GM19463 (cell line): Measurements from ENCODE around the gene POLR2L.

Experiments used
- ATAC-seq: cut with Tn5 transposase; IDR thresholded peaks from one replicate; pipeline ENCODE4 v1.9.1; 2021; ENCODE audit warnings: mild to moderate bottlenecking, moderate library complexity; ENCODE audit not compliant: unreplicated experiment

POLR2L gene

DNA sequence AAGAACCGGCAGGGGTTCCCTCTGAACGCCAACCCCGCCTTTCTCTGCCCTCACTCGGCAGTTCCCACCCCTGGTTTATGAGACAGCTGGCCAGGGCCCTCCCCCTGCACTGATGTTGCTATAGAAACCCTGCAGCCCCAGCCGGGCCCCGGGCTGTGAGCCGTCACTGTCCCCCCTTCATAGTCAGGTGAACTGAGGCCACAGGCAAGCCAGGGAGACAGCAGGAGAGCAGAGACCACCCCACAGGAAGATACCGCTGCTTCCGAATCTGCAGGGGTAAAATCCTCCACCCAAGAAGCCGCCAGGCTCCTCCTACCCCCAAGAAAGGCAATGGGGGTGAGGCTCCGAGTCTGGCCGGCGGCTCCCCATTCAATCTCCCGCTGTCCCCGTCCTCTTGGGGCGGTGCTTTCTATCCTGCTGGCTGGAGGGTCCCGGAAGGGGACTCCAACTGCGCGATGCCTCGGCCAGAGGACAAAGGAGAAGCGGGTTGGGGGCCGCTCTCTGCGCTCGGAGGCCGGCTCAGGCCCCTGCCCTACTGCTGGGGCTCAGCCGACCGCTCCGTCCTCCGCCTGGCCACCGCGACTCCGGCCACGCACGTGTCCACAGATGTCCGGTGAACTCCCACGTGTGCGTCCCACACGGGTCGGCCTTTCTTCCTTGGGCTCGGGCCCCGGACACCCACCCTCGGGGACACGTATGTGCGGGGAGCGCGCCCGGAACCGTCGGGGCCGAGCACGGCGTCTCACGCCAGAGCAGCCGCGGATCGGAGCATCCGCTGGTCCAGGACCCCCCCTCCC is 44.8 kb downstream of the POLR2L start:
- peak; percentile 36 for ATAC-seq

DNA sequence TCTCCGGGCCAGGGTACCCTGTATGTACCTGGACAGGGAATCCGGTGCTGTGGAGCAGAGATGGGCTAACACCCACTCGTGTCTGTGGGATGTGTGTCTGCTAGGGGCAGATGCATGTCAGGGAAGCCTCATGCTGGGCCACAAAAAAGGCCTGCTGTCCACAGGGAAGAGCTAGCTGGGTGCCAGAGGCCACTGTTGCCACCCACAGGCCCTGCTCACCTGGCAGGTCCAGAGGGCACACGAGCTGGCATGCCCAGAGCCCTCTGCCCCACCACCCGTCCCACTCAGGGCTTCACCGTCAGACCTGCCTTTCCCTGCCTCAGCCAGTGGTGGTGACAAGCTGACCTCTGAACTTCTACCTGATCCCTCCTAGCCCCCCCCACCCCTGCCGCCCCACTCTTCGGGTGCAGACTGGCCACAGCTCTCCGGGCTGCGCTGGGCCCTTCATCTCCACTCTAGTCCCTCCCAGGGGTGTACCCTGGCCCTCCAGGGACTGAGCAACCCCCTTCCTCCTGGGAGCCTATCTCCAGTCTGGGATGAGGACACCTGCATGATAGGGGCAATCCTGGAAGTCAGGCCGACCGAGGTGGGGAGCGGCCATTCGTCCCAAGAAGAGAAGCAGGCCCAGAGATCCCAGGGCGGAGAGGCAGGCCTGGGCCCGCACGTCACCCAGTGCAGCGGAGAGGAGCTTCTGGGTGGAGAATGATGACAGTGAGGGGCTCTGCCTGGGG is 45.6 kb downstream of the POLR2L start:
- ATAC-seq: no peak

DNA sequence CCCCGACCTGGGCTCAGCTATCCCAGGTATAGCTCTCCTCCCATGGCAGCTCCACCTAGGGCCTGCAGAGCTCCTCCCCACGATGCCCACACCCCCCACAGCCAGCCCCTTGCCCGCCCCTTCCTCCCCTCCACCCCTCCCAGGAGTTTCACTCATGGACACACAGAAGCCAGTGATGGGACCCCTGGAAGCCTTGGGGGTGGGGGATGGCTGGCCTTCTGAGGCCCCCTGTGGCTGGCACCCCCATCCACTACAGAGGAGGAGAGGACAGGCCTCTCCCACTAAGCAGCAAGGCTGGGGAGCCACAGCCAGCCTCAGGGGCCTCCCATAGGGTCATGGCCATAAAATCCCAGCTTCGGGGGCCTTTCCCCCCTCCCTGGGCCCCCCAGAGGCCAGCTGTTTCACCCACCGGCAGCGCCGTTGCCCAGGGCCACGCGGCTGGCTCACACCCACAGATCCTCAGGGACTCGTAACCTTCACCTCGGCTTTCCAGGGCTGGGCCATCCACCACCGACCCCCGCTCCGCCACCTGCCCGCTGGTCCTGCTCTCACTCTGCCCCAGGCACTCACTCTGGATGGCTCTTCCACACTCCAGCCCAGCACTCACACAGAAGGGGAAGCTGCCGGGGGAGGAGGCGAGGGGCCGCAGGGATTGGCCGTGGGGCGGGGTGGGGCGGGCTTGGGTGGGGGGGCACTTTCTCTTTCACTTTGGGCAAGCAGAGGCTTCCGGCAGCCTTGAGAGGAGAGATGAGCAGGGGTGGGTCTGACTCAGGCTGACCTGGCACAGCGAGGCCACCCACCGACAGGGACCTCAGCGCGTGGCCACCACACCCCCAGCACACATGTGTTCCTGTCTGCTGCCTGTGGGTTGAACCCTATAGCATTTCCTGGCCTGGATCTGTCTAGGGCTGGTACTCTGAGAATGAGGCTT is 46.4 kb downstream of the POLR2L start:
- no peak for ATAC-seq

DNA sequence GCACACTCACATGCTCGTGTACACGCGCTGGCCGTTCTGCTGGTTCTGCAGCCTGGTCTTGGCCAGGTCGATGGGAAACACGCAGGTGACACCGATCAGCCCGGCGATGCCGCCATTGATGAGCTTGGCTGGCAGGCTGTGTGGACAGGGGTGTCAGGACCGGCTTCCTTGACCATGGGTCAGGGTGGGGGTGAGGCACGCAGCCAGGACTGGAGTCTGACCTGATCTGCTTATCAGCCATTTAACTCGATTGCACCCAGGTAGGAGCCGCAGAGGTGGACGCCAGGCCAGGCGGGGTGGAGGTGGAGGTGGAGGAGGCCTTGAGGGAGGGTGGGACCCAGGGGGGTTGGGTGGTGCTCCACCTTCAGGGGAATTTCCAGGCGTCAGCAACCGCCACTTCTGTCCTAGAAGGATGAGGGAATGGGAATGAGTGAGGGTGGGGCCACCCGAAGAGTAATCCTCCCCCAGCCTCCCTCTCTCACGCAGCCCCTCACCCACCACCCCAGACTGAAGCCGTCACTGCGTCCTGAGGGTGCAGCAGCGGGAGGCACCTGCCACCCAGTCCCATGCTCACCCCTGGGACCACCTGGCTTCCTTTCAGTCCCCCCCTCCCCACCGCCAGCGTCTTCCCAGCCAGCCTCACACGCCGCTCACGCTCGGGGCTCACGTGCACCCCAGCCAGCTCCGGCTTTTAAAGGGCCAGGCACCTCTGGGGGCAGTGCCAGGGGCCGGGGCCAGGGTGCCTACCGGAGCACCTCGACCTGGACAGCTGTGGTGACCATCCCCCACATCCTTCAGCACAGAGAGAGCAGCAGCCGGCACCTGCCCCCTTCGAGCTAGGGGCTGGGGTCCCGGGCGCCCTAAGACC is 47.3 kb downstream of the POLR2L start:
- no peak for ATAC-seq

DNA sequence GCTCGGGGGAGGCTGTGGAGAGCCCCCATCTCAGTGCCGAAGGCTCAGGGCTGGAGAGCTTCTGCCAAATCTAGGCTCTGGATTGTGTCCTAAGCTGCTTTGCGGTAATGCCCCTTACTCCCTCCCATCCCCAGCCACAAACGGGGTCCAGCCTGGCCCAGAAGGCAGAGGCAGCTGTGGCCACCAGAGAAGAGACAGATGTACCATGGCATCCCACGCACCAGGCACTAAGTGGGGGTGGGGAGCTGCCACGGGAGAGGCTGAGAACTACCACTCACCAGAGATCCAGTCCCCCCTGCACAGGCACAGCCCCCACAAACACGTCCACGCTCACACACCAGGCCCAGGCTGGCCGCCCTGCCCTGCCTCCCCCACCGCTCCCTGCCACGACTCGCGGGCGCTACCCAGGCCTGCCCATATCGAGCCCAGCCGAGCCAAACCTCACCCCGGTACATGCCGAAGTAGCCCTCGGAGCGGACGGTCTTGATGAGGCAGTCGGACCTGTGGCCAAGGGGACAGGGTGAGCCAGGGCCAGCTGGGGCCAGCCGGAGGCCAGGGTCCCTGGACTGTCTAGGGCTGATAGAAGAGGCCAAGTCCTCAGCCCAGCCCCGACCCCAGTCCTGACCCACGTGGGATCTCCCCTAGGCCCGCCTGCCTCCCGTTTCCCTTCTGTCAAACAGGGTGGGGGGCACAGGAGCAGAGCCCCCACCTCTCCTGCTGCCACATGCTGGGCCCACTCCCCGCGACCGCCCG is 48.1 kb downstream of the POLR2L start:
- ATAC-seq: no peak

DNA sequence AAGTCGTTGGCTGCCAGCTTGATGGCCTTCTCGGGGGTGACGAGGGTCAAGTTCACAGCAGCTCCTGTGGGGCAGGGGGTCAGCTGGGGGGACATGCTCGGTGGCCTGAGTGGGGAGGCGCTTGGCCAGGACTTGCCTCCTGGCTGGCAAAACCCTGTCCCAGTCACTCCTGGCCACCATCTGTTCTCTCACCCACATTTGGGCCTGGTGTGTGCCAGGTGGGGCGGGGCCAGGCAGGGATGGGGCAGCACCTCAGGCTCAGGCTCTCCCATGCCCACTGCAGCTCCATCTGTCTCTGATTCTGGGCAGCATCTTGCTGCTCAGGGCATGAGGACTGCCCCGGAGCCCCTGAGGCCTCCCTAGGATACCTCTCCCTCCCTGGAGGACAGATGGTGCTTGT is 48.8 kb downstream of the POLR2L start:
- ATAC-seq: no peak

DNA sequence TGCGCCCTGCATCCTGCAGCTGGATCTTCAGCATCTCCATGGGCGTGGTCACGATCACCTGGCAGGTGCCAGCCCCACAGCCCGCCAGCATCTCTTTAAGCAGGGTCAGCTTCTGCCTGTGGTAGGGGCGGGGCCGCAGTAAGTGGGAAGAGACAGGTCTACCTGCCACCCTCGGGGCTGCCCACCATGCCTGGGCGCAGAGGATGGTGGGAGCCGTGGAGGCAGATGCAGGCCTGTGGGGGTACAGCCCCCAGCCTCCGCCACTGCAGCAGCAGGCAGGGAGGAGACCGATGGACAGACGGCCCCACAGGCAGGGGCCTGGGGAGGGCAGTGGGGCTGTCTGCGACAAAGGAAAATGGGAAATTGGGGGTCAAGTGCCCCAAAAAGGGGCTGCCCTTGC is 49.5 kb downstream of the POLR2L start:
- no peak for ATAC-seq

DNA sequence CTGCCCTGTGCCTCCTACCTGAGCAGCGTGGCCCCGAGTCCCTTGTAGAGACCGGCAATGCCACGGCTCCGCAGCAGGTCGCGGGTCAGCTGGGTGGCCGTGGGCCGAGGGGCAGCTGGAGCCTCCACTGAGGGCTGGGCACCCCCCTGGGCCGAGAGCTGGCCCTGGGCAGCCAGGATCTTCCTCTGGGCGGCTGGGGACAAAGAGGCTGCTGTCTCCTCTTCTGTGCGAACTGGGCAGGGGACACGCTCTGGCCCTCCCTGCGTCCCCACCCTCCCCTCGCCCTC is 49.9 kb downstream of the POLR2L start:
- no peak for ATAC-seq

DNA sequence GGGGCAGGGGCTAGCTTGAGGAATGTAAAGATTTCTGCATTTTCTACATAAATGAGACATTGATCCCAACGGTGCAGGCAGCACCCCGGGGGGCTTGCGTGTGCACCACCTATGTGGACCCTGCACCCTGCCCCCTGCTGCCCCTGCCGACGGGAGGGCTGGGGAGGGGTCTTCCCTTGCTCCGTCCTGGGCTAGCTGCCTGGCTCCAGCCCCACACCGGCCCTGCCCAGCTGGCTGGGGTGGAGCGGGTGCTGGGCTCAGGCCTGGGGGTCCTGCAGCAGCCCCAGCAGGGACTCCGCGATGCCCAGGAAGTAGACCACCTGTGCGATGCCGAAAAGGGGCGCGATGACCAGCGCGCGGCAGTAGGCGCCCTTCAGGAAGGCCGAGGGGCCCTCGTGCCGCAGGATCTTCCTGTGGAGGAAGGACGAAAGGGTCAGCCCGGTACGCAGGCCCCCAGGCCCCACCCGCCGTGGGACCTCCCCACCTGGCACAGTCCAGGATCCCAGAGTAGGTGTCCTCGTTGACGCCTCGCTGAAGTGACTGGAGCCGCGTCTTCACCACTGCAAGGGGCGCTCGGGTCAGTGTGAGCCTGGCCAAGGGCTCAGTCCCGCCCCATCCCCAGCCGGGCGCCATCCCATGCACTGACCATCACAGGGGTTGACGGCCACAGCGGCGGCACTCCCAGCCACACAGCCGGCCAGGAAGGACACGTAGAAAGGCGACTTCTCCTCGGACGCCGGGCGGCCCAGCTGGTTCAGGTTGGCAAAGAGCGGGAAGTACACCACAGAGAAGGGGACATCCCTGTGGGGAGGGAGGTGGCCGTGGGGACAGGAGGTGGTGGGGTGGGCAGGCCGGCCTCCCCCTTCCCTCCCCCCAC is 50.4 kb downstream of the POLR2L start:
- ATAC-seq: no peak

DNA sequence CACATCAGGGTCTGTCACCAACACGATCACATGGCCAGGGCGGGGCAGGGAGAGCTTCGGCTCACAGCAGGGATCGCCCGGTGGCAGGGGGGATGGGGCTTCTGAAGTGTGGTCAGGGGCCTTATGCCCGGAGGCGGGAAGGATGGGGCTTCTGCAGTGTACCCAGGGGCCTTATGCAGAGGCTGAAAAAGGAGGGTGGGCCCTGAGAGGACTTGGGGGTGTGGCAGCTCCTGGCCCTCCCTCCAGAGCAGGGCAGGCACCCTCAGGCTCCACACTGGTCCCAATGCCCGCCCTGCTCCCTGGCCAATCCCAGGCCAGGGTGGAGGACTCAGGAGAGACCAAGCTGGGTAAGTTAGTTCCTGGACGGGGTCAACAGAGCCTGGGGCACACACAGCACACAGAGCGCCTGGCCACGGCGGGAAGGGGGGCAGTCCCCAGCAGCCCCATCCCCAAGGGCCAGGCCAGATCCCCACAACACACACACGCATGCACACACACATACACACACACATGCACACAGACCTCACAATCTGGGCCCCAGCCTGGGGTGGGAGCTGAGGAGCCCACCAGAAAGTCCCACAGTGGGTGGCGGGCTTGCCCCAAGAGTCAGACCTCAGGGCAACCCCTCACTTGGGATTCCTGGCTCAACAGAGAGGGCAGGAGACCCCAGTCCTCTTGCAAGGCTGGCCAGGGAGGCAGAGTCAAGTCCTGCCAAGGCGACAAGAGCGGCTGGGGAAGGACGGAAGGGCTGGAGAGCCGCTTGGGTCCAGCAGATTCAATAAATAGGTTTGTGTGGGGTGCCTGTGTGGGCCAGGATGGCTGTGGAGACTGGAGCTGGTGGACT is 51.4 kb downstream of the POLR2L start:
- no peak for ATAC-seq

DNA sequence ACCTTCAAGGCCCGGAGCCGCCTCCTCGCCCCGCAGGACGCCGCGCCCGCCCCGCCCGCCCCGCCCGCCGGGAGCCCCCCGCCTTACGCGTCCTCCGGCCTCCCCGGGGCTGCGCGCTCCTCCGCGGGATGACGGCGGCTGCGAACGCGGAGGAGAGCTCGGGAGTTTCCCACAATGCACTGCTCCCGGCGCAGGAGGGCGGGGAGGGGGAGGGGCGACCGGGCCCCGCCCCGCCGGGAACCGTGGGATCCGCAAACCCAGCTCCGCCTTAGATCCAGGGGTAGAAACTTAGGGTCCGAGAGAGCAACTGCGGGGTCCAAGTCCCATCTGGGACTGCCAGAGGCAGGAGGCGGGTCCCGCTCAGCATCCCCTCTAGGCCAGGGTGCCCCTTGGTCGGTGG is 52.4 kb downstream of the POLR2L start, which contains the start of gene CEND1:
Gene CEND1, minus strand, starts transcription at position 148 of the 400 bp plus-strand sequence. CDS start 1,514 bp downstream, outside the sequence.
- ATAC-seq: no peak
